ENCODE results near the gene RORC. TPM values are rescaled to one million over a fixed set of nuclear protein-coding genes. Genes with fewer than 3 reads are reported as not detected.
"Not testable (repeated sequence)": the region's sequence is repeated elsewhere in the genome, so short reads cannot be mapped to it uniquely, and the experiment has no call there.

RORC gene
- total RNA-seq, 3 donors from 2014 or later, result 1.1 to 5.1 (median 3.7) TPM

- DNase-seq, result no peak
- Mint-ChIP-seq H3K4me3 (no peak overlapping the region), H3K9me3 (no peaks in the 10 kb centered on the region), H3K36me3 (ENCODE audit: insufficient read depth) (peaks cover 29% of the 10 kb centered on the region), H3K27me3 (ENCODE audit: low read depth) (no peaks in the 10 kb centered on the region), H3K4me1 (ENCODE audit: low read depth) (no peaks in the 10 kb centered on the region)
- ATAC-seq, result no peak
Measured at GRCh38 chr1:151774256-151774922, 57.2 kb downstream of the RORC start.

GRCh38 chr1:151773702-151774101 is 57.9 kb downstream of the RORC start:
- H3K27me3 Mint-ChIP-seq (ENCODE audit: low read depth), result no peaks in the 10 kb centered on the region
- ATAC-seq (no peak), DNase-seq (no peak)
- H3K4me1 Mint-ChIP-seq (ENCODE audit: low read depth), result no peaks in the 10 kb centered on the region
- no peaks in the 10 kb centered on the region for H3K9me3 Mint-ChIP-seq
- no peak overlapping the region for H3K4me3 Mint-ChIP-seq
- H3K36me3 Mint-ChIP-seq (ENCODE audit: insufficient read depth), result peaks cover 23% of the 10 kb centered on the region

DNA sequence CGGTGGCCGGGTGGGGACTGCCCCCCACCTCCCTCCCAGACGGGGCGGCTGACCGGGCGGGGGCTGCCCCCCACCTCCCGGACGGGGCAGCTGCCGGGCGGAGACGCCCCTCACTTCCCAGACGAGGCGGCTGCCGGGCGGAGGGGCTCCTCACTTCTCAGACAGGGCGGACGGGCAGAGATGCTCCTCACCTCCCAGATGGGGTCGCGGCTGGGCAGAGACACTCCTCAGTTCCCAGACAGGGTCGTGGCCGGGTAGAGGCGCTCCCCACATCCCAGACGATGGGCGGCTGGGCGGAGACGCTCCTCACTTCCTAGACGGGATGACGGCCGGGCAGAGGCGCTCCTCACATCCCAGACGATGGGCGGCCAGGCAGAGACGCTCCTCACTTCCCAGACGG is 62.3 kb downstream of the RORC start:
- H3K36me3 Mint-ChIP-seq (ENCODE audit: insufficient read depth); H3K27me3 Mint-ChIP-seq (ENCODE audit: low read depth); ATAC-seq; H3K9me3 Mint-ChIP-seq; H3K4me1 Mint-ChIP-seq (ENCODE audit: low read depth); DNase-seq; H3K4me3 Mint-ChIP-seq: not testable (repeated sequence)

GRCh38 chr1:151768351-151769066 is 63.1 kb downstream of the RORC start:
- not testable (repeated sequence) for H3K4me1 Mint-ChIP-seq (ENCODE audit: low read depth); H3K9me3 Mint-ChIP-seq; ATAC-seq; DNase-seq; H3K27me3 Mint-ChIP-seq (ENCODE audit: low read depth); H3K4me3 Mint-ChIP-seq; H3K36me3 Mint-ChIP-seq (ENCODE audit: insufficient read depth)

GRCh38 chr1:151763990-151764389 is 67.6 kb downstream of the RORC start:
- H3K4me3 Mint-ChIP-seq, result peak overlapping the region; percentile 94
- H3K4me1 Mint-ChIP-seq (ENCODE audit: low read depth), result peaks cover 15% of the 10 kb centered on the region
- H3K9me3 Mint-ChIP-seq, result no peaks in the 10 kb centered on the region
- no peak for ATAC-seq
- no peaks in the 10 kb centered on the region for H3K27me3 Mint-ChIP-seq (ENCODE audit: low read depth)
- no peak for DNase-seq
- peaks cover 20% of the 10 kb centered on the region for H3K36me3 Mint-ChIP-seq (ENCODE audit: insufficient read depth)

GRCh38 chr1:151762941-151763921 is 68.4 kb downstream of the RORC start, which contains the start of gene MRPL9:
TSS of gene MRPL9 (minus strand) at chr1:151763496. CDS start at chr1:151763479, 17 bp downstream.
- peak; percentile 100 for ATAC-seq
- H3K36me3 Mint-ChIP-seq (ENCODE audit: insufficient read depth), result peaks cover 20% of the 10 kb centered on the region
- peak; percentile 81 for DNase-seq
- H3K9me3 Mint-ChIP-seq, result no peaks in the 10 kb centered on the region
- H3K4me1 Mint-ChIP-seq (ENCODE audit: low read depth), result peaks cover 15% of the 10 kb centered on the region
- no peaks in the 10 kb centered on the region for H3K27me3 Mint-ChIP-seq (ENCODE audit: low read depth)
- H3K4me3 Mint-ChIP-seq, result peak within 1 kb of the TSS; percentile 94

- no peaks in the 10 kb centered on the region for H3K9me3 Mint-ChIP-seq
- H3K4me1 Mint-ChIP-seq (ENCODE audit: low read depth), result peaks cover 21% of the 10 kb centered on the region
- DNase-seq, result no peak
- peak overlapping the region; percentile 19 for H3K4me3 Mint-ChIP-seq
- H3K27me3 Mint-ChIP-seq (ENCODE audit: low read depth), result no peaks in the 10 kb centered on the region
- H3K36me3 Mint-ChIP-seq (ENCODE audit: insufficient read depth), result peaks cover 30% of the 10 kb centered on the region
- no peak for ATAC-seq
Measured at GRCh38 chr1:151760597-151761385, 70.8 kb downstream of the RORC start.

- no peaks in the 10 kb centered on the region for H3K27me3 Mint-ChIP-seq (ENCODE audit: low read depth)
Measured at GRCh38 chr1:151759241-151759640, 72.4 kb downstream of the RORC start.

GRCh38 chr1:151756291-151756690 is 75.3 kb downstream of the RORC start:
- Mint-ChIP-seq H3K4me1 (ENCODE audit: low read depth) (peaks cover 5% of the 10 kb centered on the region), H3K27me3 (ENCODE audit: low read depth) (peaks cover 5% of the 10 kb centered on the region), H3K9me3 (no peaks in the 10 kb centered on the region), H3K4me3 (no peak overlapping the region), H3K36me3 (ENCODE audit: insufficient read depth) (peaks cover 25% of the 10 kb centered on the region)
- no peak for DNase-seq
- peak; percentile 57 to 69 for ATAC-seq

More at GRCh38 chr1:151759241-151759640, 72.4 kb downstream of the RORC start:
- peaks cover 33% of the 10 kb centered on the region for H3K36me3 Mint-ChIP-seq (ENCODE audit: insufficient read depth)
- peaks cover 18% of the 10 kb centered on the region for H3K4me1 Mint-ChIP-seq (ENCODE audit: low read depth)
- DNase-seq (no peak), ATAC-seq (no peak)
- H3K4me3 Mint-ChIP-seq, result no peak overlapping the region
- H3K9me3 Mint-ChIP-seq, result no peaks in the 10 kb centered on the region

Other genes starting within 250 kb of the RORC start
- gene SNX27, start 219.8 kb downstream of the RORC start, total RNA-seq, result 10 to 100 TPM; 25.8 to 29.3 (median 26.1) TPM
- not detected for gene CELF3, start 115.0 kb downstream of the RORC start, total RNA-seq
- gene RIIAD1, start 110.3 kb downstream of the RORC start, total RNA-seq, result not detected
- gene MRPL9, start 68.3 kb downstream of the RORC start, total RNA-seq, result 100 to 1,000 TPM; 156 to 167 (median 163) TPM
- 10 to 100 TPM in 2 of 3 donors, 1 to 10 TPM in 1; 9.6 to 10.4 (median 10.1) TPM for gene TDRKH, start 41.3 kb downstream of the RORC start, total RNA-seq
- under 1 TPM; 0.08 to 0.16 (median 0.16) TPM for gene LINGO4, start 26.4 kb downstream of the RORC start, total RNA-seq
- under 1 TPM; 0.33 to 0.90 (median 0.87) TPM for gene C2CD4D, start 8.0 kb upstream of the RORC start, total RNA-seq
- gene THEM5, start 21.9 kb upstream of the RORC start, total RNA-seq, result not detected
- 10 to 100 TPM; 23.2 to 29.1 (median 24.6) TPM for gene THEM4, start 77.7 kb upstream of the RORC start, total RNA-seq
- gene S100A10, start 162.1 kb upstream of the RORC start, total RNA-seq, result 100 to 1,000 TPM in 2 of 3 donors, 10 to 100 TPM in 1; 92.6 to 113 (median 106) TPM
- 100 to 1,000 TPM in 2 of 3 donors, 10 to 100 TPM in 1; 89.0 to 139 (median 121) TPM for gene S100A11, start 205.2 kb upstream of the RORC start, total RNA-seq